DLD1 (cell line): ENCODE results near the gene FYN.

Source experiments
- in situ Hi-C: cut with HindIII; loops from 2 replicates; pipeline ENCODE4 v1.10.0; 2017; ENCODE audit warnings: low sequenced_read_pairs

FYN gene

GRCh38 chr6:111734068-111735061 lies 138.9 kb downstream of the FYN start:
- in situ Hi-C loops, result no loop called here

GRCh38 chr6:111732390-111732789 lies 140.9 kb downstream of the FYN start:
- in situ Hi-C loops, result no loop called here

GRCh38 chr6:111731456-111732195 lies 141.6 kb downstream of the FYN start:
- in situ Hi-C loops, result no loop called here

GRCh38 chr6:111730864-111731263 lies 142.4 kb downstream of the FYN start:
- in situ Hi-C loops, result no loop called here

- in situ Hi-C loops, result no loop called here
These were observed 145.4 kb downstream of the FYN start for GRCh38 chr6:111727802-111728201.

- in situ Hi-C loops, result no loop called here
These were observed 146.2 kb downstream of the FYN start for GRCh38 chr6:111727041-111727440.

GRCh38 chr6:111725446-111726112 lies 147.7 kb downstream of the FYN start:
- in situ Hi-C loops, result no loop called here

GRCh38 chr6:111724505-111724904 lies 148.7 kb downstream of the FYN start:
- in situ Hi-C loops, result no loop called here

GRCh38 chr6:111724039-111724438 lies 149.2 kb downstream of the FYN start:
- in situ Hi-C loops, result no loop called here

GRCh38 chr6:111723412-111723970 lies 149.8 kb downstream of the FYN start:
- in situ Hi-C loops, result no loop called here

- in situ Hi-C loops, result no loop called here
These were observed 151.0 kb downstream of the FYN start for GRCh38 chr6:111722179-111722731.

GRCh38 chr6:111721753-111722154 lies 151.5 kb downstream of the FYN start:
- in situ Hi-C loops, result no loop called here

GRCh38 chr6:111720931-111721496 lies 152.2 kb downstream of the FYN start:
- in situ Hi-C loops, result no loop called here

- in situ Hi-C loops, result no loop called here
These were observed 154.3 kb downstream of the FYN start for GRCh38 chr6:111718990-111719389.

- in situ Hi-C loops, result no loop called here
These were observed 154.9 kb downstream of the FYN start for GRCh38 chr6:111718326-111718725.

- in situ Hi-C loops, result no loop called here
These were observed 155.6 kb downstream of the FYN start for GRCh38 chr6:111717621-111718020.

- in situ Hi-C loops, result no loop called here
These were observed 156.9 kb downstream of the FYN start for GRCh38 chr6:111716325-111716724.

GRCh38 chr6:111715321-111715720 lies 157.9 kb downstream of the FYN start:
- in situ Hi-C loops, result no loop called here

GRCh38 chr6:111714416-111715270 lies 158.6 kb downstream of the FYN start:
- in situ Hi-C loops, result no loop called here
